HG02610 (cell line): ENCODE data around the gene PPA2.
"Not testable (repeated sequence)": the region's sequence is repeated elsewhere in the genome, so short reads cannot be mapped to it uniquely, and the experiment has no call there.

Experiments used
- ATAC-seq: cut with Tn5 transposase; IDR thresholded peaks from one replicate; pipeline ENCODE4 v1.9.1; 2021; ENCODE audit warnings: mild to moderate bottlenecking, moderate library complexity; ENCODE audit not compliant: unreplicated experiment

Gene PPA2

DNA sequence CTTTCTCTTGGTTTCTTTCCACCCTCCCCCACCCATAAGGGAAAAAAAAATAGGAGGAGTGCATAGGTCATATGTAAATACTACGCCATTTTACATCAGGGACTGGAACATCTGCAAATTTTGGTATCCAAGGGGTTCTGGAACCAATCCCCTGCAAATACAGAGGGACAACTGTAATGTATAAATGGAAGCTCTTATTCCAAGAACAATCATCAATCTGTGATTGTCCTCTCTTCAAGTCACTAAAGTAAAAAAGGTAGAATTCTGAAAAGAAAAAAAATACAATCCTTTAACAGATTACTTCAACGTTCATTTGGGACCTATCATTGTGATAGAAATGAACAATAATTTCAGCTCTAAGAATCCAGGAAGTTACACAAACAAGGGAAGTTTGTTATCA lies 13.6 kb downstream of the PPA2 start:
- no peak for ATAC-seq

DNA sequence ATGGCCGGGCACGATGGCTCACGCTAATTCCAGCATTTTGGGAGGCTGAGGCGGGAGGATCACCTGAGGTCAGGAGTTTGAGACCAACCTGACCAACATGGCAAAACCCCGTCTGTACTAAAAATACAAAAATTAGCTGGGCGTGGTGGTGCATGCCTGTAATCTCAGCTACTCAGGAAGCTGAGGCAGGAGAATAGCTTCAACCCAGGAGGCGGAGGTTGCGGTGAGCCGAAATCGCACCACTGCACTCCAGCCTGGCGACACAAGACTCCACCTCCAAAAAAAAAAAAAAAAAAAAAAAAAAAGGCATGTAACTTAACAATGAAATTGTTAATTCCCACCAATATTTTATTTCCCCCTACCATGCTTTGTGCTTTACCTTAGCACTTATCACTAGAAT lies 15.3 kb downstream of the PPA2 start:
- not testable (repeated sequence) for ATAC-seq

DNA sequence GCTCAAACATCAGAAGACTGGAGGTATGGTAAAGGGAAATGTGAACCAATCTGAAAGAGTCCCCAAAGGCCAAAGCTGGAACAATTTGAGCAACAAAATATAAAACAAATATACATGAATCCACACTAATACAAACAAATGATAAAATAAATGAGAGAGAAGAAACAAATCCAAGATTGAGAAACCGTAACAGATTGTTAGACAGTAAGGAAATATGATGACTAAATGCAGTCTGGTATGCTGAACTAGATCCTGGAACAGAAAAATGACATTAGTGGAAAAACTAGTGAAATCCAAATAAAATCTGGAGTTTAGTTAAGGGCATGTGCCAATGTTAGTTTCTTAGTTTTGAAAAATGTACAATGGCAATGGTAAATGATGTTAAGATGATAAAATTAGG lies 15.9 kb downstream of the PPA2 start:
- ATAC-seq, result no peak

DNA sequence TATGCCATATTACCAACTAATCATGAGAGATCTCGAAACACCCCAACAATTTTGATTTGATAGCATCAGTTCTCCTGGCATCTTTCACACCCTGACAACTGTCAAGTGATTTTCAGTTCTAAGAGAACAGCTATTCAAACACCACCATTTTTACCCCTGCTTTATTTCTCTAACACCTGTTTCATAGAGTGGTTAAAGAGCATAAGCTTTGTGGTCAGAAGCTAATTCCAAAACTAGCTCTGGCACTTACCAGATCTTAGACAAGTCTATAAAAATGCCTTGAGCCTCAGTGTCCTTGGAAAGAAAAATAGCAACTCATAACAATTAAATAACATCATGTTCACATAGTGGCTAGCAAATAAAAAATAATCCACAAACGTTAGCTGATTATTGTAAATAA lies 17.9 kb downstream of the PPA2 start:
- no peak for ATAC-seq

DNA sequence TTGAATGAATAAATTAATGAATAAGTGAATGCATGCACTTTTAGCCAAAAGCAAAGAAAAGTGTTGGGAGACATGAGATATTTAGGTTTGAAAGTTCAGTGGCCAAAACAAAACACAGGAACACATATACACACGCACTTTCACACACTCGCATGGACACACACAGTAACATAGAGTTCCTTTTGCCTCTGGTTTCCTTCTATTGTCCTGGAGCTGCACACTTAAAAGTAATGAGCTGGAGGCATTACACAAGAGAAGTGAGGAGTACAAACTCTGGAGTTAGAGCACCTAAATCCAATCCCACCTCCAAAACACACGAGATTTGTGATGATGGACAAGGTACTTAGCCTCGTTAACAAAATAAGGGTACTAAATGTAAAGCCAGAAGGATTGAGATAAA lies 18.7 kb downstream of the PPA2 start:
- ATAC-seq, result no peak

DNA sequence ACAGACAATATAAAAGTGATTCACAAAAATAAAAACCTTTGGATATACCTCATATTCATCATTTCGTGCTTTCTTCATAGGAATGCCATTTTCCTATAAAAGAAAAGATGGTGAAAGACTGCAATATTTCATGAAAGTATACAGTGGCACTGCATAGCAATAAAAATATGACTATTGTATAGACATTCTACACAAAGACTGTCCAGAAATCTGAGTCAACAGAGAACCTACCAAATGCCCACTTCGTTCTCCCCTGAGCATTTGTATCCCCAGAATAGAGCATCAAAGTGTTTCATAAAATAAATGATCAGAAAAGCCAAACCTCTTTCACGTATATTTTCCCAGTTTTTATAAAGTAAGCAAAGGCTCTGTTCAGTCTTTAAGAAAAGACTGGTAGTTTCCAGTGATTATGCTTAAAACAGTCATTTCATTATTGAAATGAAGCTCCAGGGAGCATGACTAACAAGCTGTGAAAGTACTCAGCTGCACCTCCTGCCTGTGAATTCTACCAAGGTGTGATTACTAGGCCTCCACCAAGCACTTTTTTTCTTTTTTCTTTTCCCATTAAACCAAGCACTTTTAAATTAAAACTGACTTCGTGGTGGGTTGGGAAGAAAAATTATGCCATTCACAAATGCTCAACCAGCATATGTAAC lies 20.2 kb downstream of the PPA2 start:
- peak; percentile 97 for ATAC-seq

DNA sequence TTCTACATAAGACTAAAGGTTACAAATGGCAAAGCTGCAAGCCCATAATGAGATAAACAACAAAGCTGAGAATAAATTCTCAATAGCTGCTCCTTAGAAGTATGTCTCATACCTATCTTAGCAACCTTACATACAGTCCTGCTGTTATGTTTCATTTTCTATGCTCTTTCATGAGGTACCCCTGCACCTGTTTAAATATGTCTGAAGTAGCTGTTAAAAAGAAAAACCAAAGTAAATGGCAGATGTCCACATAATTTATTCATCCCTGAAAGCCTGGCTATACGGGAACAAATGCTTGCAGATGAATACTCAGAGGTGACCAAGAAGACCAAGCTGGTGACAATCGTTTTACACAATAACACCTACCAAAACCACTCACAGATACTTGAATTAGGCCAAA lies 22.5 kb downstream of the PPA2 start:
- no peak for ATAC-seq

DNA sequence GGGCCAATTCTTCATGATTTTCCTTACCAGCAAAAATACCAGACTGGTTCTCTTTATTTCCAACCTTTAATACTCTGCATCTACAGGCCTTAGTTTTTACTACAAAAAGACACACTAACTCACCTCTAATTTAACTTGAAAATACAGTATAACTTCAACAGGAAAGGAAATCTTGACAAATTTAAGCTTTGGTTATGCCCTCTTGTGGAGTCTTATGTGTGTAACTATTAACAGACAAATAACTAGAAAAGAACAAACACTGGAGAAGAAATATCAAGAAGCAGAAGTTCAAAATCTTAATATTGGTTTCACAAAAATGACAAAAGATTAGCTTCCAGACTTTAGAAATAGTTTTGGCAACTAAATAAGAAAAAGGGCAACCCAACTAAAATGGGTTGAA lies 33.0 kb downstream of the PPA2 start:
- no peak for ATAC-seq

DNA sequence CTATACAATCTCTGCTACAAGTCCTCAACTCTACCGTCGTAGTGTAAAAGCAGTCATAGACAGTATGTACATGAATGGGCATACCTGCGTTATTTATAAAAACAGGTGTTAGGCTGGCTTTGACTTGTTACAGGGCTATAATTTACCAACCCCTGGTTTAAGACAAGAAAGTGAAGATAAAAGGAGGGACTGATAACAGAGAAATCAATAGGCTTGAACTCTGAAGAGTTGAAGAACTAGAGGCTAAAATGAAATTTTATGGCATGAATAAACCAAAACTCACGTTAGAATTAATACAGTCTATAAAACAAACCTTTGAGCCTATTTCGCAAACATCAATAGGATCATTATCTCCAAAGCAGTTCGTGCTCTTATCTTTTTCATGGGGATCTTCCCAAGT lies 36.2 kb downstream of the PPA2 start:
- ATAC-seq, result no peak

DNA sequence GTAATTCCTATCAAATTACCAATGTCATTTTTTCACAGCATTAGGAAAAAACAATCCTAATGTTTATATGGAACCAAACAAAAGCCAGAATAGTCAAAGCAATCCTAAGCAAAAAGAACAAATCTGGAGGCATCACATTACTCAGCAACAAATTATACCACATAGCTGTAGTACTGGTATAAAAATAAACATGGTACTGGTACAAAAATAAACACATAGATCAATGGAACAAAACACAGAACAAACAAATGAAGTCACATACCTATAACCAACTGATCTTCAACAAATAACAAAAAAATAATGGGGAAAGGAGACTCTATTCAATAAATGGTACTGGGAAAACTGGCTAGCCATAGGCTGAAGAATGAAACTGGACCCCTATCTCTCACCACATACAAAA lies 37.4 kb downstream of the PPA2 start:
- no peak for ATAC-seq

DNA sequence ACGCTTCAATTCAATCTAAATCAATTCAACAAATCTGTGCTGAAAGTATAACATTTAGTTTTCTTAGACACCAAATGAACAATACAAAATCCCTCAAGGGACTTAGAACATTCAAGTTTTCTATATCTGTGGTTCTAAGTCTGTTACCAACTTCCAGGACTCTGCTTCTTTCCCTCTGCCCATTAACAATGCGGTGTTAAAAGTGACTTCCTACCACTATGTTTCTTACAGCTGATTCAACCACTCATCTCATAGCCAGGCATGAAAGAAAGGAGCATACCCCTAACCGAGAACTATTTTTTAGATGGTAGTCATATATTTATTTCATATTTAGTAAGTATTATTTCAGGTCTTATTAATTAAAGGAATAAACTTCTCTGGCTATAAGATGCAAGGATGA lies 38.9 kb downstream of the PPA2 start:
- no peak for ATAC-seq

DNA sequence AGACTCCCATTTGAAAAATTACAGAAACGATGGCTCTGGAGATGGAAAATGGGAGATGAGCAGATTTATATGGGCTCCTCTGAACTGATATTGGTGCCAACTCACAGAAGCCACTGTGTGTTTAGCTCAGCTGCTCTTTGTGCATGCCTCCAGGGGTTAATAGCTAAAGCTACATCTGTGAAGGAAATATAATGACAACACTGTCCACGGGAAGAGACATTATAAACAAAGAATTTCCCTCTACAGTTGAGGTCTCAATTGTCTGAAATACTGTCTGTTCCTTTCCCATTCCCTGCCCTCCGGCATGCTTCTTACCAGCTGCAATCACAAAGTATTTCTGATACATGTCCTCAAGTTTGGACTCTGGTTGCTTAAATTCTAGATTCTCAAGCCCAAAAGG lies 40.4 kb downstream of the PPA2 start:
- no peak for ATAC-seq

DNA sequence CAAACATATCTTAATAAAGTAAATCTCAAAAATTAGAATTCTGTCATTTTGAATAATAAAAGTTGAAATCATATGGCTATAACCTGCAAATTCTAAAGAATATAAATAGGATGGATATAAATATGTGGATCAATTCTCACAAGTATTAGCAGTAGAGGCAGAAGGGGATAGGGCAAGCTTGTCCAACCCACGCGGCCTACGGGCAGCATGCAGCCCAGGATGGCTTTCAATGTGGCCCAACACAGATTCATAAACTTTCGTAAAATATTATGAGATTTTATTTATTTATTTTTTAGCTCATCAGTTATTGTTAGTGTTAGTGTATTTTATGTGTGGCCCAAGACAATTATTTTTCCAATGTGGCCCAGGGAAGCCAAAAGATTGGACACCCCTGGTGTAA lies 41.4 kb downstream of the PPA2 start:
- no peak for ATAC-seq

DNA sequence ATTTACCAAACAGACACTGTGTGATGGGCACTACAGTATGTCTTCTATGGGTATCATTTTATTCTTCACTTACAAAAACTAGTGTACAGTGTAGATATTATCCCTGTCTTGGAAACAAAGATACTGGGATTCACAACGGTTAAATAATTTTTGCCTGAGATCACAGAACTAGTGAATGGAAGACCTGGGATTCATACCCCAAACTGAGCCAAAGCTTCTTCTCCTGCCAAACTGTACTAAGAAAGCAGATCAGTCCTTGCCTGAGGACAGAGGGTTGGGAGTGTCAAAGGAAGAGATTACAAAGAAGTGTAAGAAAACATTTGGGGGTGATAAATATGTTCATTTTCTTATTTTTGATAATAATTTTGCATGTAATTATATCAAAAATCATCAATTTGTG lies 43.1 kb downstream of the PPA2 start:
- ATAC-seq, result no peak

DNA sequence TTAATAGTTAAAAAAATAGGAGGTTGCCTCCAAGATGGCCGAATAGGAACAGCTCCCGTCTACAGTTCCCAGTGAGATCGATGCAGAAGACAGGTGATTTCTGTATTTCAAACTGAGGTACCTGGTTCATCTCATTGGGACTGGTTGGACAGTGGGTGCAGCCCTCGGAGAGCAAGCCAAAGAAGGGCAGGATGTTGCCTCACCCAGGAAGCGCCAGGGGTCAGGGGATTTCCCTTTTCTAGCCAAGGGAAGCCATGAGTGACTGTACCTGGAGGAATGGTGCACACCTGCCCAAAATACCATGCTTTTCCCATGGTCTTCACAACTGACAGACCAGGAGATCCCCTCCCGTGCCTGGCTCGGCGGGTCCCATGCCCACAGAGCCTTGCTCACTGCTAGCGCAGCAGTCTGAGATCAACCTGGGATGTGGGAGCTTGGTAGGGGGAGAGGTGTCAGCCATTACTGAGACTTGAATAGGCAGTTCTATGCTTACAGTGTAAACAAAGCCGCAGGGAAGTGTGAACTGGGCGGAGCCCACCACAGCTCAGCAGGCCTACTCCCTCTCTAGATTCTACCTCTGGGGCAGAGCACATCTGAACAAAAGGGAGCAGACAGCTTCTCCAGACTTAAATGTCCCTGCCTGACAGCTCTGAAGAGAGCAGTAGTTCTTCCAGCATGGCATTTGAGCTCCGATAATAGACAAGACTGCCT lies 47.5 kb downstream of the PPA2 start:
- no peak for ATAC-seq

DNA sequence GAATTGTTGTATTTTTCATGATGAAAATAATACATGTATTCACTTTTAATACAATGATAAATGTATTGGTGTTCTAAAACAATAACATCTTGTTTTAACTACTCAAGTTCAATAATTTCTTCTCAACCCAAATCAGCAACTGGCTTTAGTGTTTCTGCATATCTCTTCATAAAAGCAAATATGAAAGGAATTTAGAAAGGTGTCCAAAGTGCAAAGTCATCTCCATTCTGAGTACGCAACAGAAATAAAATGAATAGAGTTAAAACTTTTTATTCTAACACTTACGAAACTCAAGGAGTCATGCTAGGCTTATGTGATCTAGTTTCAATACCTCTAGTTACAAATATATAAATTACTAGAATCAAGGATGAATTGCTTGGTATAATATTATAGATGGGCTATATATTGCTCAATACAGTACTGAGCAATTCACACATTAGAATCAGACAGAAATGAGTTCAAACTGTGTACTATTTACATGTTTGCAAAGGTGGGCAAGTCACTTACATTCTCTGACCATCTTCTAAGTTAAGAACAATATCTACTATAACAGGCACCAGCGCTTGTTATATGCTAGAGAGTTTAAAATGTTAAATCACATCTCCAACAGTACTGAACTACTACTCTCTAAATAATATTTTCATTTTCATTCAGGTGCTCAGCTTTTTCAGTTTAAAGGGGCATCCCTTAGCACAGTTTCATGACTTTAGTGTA lies 51.5 kb downstream of the PPA2 start:
- no peak for ATAC-seq

DNA sequence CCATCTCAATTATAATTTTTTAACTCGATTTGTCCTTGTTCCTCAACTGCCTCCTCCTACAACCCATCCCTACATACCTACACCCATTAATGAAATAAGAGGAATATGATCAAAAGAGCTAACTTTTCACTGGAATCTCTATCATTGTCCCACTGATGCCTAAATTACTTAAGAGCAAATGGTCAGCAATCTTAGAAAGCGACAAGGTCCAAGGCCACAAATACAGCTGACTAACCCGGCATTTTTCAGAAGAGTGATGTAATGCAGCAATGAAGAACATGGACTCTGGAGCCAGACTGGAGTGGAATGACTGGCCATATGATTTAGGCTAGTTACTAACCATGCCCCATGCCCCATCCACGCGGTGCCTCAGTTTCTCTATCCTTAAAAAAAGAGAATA lies 56.2 kb downstream of the PPA2 start:
- no peak for ATAC-seq

DNA sequence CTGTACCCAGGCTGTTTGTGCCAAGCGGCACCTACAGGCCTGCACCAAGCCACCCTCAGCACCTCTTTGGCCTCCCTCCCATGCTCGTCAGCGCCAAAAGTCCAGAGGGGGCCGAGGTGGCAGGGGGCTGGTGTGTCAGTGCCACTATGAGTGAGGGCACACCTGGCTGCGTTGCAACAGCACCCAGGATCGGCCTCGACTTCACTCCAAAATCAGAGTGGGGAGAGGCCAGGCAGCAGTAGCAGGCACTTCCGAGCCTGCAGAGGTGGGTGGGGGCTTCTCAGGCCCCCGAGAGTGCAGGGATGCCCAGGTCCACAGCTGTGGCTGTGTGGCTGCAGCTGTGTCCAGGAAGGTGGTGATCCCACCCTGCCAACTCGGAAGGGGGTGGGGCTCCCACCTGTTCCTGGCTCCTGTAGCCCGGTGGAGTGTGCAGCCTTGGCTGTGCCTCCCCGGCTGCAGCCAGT lies 58.5 kb downstream of the PPA2 start:
- ATAC-seq, result no peak

DNA sequence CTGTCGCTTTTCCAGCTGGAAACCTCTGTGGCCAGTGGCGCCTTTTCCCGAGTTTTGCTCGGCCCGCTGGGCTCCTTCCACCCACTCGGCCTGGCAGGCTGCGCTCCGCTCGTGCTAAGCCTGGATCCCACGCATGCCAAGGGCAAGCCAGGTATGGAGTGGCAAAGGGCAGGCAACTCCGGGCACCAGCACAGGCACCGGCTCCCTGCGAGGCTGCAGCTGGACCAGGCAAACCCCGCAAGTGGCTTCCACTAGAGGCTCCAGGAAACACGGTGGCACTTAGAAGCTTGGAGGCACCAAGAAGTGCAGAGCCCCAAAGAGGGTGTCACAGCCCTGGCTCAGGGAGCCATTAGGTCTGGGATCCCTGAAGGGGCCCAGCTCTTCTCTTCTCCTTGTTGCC lies 59.5 kb downstream of the PPA2 start:
- ATAC-seq, result no peak

DNA sequence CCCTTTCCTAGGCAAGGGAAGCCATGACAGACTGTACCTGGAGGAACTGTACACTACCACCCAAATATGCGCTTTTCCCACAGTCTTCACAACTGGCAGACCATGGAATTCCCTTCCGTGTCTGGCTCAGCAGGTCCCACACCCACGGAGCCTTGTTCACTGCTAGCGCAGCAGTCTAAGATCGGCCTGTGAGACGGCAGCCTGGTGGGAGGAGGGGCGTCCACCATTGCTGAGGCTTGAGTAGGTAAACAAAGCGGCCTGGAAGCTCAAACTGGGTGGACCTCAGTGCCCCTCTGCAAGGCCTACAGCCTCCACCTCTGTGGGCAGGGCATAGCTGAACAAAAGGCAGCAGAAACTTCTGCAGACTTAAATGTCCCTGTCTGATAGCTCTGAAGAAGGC lies 64.7 kb downstream of the PPA2 start:
- ATAC-seq, result not testable (repeated sequence)

DNA sequence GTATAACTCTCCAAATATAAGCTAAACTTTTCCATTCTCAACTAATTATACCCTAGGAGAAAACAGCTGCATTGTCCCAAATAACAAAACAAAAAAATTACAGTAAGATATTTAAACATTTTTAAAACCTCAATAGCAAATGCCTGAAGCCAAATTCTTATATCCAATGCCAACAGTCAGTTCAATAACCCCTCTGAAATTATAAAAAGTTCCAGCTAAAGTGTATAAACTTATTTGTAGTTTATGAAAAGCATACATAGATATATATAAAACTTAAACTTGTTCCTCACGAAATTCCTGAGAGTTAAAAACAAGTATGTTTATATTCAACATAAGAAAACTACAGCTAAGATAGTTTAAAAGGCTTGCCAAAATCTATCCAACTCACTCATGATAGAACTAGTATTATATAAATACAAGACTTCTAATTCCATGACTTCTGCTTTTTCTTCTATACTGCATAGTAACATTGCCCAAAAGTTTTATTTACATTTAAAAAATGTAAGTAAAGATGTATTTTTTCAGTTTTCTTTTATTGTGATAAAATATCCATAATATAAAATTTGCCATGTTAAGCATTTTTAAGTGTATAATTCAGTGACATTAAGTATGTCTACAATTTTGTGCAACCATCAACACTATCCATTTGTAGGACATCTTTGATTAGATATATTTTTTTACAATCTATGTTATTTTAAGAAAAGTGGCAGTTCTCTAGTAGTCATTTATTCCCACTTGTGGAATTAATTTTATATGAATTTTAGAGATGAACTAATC lies 72.8 kb downstream of the PPA2 start:
- ATAC-seq, result no peak
